ENCODE data around the gene TMEM252.

Gene TMEM252

DNA sequence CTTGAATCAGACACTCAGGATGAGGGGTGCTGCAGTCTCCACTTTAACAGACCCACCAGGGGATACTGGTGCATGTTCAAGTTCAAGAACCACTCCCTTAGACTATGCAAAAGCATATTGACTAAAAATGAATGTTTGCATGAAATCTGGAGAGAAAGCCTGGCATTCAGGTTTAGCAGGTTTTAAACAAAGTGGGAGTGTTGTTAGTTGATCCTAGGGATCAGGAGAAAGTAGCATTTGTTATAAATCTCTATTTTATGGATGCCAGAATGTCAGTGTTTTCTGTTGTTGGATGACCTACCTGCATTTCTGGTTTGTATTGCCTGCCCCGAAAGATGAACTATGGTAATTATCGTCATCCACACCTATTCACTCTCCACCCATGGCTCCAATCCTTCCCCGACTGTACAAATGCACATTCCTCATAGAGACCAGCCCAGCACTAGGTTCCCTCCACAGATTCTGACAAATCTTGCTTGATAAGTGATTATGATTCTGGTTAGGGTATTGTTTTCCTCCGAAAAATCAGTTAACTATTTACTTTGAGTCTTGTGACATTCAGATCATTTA lies 17.2 kb downstream of the TMEM252 start:
- TF ChIP-seq, protein P1, sequence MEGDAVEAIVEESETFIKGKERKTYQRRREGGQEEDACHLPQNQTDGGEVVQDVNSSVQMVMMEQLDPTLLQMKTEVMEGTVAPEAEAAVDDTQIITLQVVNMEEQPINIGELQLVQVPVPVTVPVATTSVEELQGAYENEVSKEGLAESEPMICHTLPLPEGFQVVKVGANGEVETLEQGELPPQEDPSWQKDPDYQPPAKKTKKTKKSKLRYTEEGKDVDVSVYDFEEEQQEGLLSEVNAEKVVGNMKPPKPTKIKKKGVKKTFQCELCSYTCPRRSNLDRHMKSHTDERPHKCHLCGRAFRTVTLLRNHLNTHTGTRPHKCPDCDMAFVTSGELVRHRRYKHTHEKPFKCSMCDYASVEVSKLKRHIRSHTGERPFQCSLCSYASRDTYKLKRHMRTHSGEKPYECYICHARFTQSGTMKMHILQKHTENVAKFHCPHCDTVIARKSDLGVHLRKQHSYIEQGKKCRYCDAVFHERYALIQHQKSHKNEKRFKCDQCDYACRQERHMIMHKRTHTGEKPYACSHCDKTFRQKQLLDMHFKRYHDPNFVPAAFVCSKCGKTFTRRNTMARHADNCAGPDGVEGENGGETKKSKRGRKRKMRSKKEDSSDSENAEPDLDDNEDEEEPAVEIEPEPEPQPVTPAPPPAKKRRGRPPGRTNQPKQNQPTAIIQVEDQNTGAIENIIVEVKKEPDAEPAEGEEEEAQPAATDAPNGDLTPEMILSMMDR (IDR thresholded peaks at IDR 0.05; ENCODE audit: low read depth, low read length, missing control alignments) = no peak
- H3K4me3 ChIP-seq (replicated peaks; ENCODE audit: low read depth, low read length) = no peak overlapping the region
- no peak for DNase-seq (ENCODE audit: extremely low read depth, low read depth)

DNA sequence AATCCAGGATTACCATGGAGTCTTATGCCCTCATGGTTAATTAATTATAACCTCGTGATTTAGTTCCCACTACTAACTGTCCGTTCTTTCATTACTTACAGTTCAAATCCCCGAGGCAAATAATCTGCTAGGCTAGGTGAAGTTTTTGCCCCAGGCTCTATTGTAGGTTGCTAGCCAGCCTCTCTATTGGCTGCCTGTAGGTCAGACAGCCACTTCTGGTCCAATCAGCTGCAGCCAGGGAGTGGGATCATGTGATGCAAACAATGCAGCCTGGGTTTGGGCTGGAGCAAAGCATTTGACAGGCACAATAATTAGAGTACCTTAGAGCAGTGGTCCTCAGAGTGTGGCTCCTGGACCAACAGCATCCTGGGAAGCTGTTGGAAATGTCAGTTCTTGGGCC lies 17.7 kb downstream of the TMEM252 start:
- H3K4me3 ChIP-seq (replicated peaks; ENCODE audit: low read depth, low read length) = no peak overlapping the region
- no peak for DNase-seq (ENCODE audit: extremely low read depth, low read depth)
- TF ChIP-seq, protein P1 (IDR thresholded peaks at IDR 0.05; ENCODE audit: low read depth, low read length, missing control alignments) = no peak

DNA sequence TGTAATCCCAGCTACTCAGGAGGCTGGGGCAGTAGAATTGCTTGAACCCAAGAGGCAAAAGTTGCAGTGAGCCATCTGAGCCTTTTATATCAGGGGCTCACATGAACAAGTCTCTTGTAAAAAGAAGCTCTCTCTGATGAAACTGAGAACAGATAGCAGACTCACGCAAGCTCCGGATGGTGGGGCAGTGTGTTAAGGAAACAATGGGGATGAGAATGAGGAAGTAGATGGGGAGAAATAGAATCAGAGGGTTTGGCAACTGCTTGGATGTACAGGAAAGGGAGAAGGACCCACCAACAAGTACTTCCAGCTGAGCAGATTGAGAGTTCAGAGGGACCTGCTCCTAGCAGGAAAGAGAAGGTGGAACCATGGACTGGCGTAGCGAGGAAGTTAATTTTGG lies 18.6 kb downstream of the TMEM252 start:
- no peak for DNase-seq (ENCODE audit: extremely low read depth, low read depth)

DNA sequence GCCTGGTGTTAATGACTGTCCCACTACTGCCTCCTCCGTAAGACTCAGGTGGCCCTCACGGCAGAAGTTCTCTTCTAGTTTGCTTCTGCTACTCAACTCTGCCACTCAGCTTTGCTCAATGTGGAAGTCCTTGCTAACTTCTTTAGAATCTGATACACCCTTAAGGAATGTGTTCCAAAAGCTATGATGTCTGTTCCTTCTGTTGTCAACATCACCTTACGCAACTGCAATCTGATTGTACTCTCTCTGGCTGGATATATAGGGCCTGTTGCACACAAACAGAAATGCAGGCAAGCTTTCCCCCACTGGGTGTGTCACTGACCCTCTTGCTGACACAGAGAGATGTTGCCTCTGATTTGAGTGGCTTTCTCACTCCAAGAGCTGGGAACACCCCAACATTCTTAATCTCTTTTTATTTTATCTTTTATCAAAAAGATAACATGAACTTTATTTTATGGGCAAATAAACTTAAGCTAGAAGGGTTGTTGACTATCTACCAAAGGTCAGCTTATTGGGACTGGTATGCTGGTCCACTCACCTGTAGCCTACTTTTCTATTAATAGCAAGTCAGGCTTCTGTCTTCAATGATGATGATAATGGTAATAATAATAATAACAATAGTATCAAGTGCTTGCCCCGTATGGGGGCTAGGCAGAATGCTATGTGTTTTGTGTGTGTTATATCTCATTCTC lies 25.2 kb downstream of the TMEM252 start:
- TF ChIP-seq, protein P1 (IDR thresholded peaks at IDR 0.05; ENCODE audit: low read depth, low read length, missing control alignments) = no peak
- H3K4me3 ChIP-seq (replicated peaks; ENCODE audit: low read depth, low read length) = no peak overlapping the region
- no peak for DNase-seq (ENCODE audit: extremely low read depth, low read depth)

More for the DNA sequence above, 18.6 kb downstream of the TMEM252 start:
- no peak overlapping the region for H3K4me3 ChIP-seq (replicated peaks; ENCODE audit: low read depth, low read length)
- TF ChIP-seq, protein P1 (IDR thresholded peaks at IDR 0.05; ENCODE audit: low read depth, low read length, missing control alignments) = no peak

DNA sequence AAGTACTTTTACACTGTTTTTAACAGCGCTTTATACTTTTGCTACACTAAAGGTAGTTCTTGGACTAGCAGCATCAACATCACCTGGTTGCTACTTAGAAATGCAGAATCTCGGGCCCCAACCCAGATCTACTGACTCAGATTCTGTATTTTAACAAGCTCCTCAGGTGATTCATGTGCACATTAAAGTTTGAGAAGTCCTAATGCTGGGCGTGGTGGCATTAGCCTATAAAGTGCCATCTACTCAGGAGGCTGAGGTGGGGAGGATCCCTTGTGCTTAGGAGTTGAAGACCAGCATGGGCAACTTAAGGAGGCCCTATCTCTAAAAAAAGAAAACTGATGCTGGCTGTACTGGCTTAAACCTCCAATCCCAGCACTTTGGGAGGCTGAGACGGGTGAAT lies 26.7 kb downstream of the TMEM252 start:
- DNase-seq (ENCODE audit: extremely low read depth, low read depth) = no peak
- TF ChIP-seq, protein P1 (IDR thresholded peaks at IDR 0.05; ENCODE audit: low read depth, low read length, missing control alignments) = no peak
- no peak overlapping the region for H3K4me3 ChIP-seq (replicated peaks; ENCODE audit: low read depth, low read length)

DNA sequence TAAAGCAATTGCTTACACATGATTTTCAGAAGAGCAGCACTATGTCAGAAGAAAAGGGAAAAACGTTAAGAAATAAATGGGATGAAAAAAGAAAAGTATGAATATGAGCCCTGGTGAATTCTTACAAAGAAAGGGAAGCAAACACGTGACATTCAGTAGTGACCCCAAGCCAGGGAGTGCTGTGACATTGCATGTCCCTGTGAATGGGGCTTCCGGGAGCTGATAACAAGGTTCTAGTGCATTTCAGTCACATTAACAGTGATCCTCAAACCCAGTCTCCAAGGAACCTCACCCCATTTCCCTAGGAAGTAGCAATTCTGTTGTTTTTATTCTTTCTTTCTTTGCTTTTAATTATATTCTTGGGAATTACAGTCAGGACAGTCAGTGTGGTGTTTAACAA lies 27.3 kb downstream of the TMEM252 start:
- DNase-seq (ENCODE audit: extremely low read depth, low read depth) = no peak
- TF ChIP-seq, protein P1 (IDR thresholded peaks at IDR 0.05; ENCODE audit: low read depth, low read length, missing control alignments) = no peak
- H3K4me3 ChIP-seq (replicated peaks; ENCODE audit: low read depth, low read length) = no peak overlapping the region

Measured in HFF-Myc (cell line).